HCT116 (cell line): ENCODE results near the gene ZNF789. TPM values are rescaled to one million over a fixed set of nuclear protein-coding genes. Genes with fewer than 3 reads are reported as not detected.

Source experiments
- ATAC-seq: fragments of 200-7000 bp; cut with Tn5 transposase; 2 replicates; pipeline ENCODE4 v1.9.1; 2020; ENCODE audit warnings: mild to moderate bottlenecking, moderate library complexity
- BruUV-seq: library from RNA; stranded (reverse); fragments of 400-500 nt; replicated peaks from 2 replicates; lab custom pipeline; 2021; lab: Mats Ljungman, UMichigan
- CTCF ChIA-PET: fragments of 300-600 bp; sonication (Branson Sonifier 250); formaldehyde crosslinking; loops from one replicate; lab custom pipeline; 2021; ENCODE audit warnings: antibody characterized with exemption; lab: Charles Lee
- POLR2A ChIA-PET: fragments of 300-600, 350-600 bp; sonication (Branson Sonifier 250); formaldehyde crosslinking; loops from one replicate; lab custom pipeline; 2021; ENCODE audit warnings: antibody characterized with exemption; lab: Charles Lee
- RAD21 ChIA-PET, 2 experiments: fragments of 300-600 bp; sonication (Branson Sonifier 250); formaldehyde crosslinking; loops; one replicate each; lab custom pipeline; 2023; ENCODE audit warnings: low total read pairs in 2 of 2; ENCODE audit not compliant: uncharacterized antibody in 2 of 2, unreplicated experiment in 2 of 2, low non-redundant PET in 1 of 2; lab: Charles Lee
- DNase-seq: peaks from one replicate; pipeline ENCODE4 v3.0.0-alpha.2; 2010; ENCODE audit warnings: low read depth, low spot score
- H2AFZ ChIP-seq: fragments of 200-600 bp; shearing (Covaris generic), sonication (generic); 2 replicates; pipeline ENCODE4 v1.6.1; 2017; ENCODE audit warnings: low read depth, mixed run types, mixed read lengths, antibody characterized with exemption, low read length; ENCODE audit not compliant: poor library complexity, severe bottlenecking
- H3K27ac ChIP-seq: 2 replicates; pipeline ENCODE4 v1.5.1; 2012; ENCODE audit warnings: low read depth, low read length
- H3K27me3 ChIP-seq: fragments of 200-600 bp; sonication (generic); 2 replicates; pipeline ENCODE4 v1.6.1; 2016; ENCODE audit warnings: mixed run types, low read length, mixed read lengths; ENCODE audit not compliant: insufficient read depth
- H3K36me3 ChIP-seq, 2 experiments: fragments of 200-500 bp in 1 of 2; fragments of 200-600 bp in 1 of 2; sonication (Bioruptor generic) in 1 of 2; sonication (generic) in 1 of 2; 2 replicates each; pipeline versions ENCODE4 v1.5.1 to v1.6.1; 2014 to 2016; ENCODE audit warnings: low read length in 2 of 2, inconsistent platforms in 1 of 2, mixed read lengths in 1 of 2, mixed run types in 1 of 2; ENCODE audit not compliant: insufficient read depth in 2 of 2, control insufficient read depth in 1 of 2
- H3K4me1 ChIP-seq, 2 experiments: fragments of 200-600 bp in 1 of 2; sonication (generic) in 1 of 2; 2 replicates each; pipeline versions ENCODE4 v1.5.1 to v1.6.1; 2012 to 2017; ENCODE audit warnings: low read length in 2 of 2, inconsistent platforms in 1 of 2, mild to moderate bottlenecking in 1 of 2, mixed read lengths in 1 of 2, mixed run types in 1 of 2, moderate library complexity in 1 of 2; ENCODE audit not compliant: insufficient read depth in 2 of 2, control insufficient read depth in 1 of 2
- H3K4me2 ChIP-seq: fragments of 200-600 bp; sonication (generic); 2 replicates; pipeline ENCODE4 v1.6.1; 2017; ENCODE audit warnings: mixed run types, low read length, mixed read lengths
- H3K4me3 ChIP-seq, 2 experiments: fragments of 200-600 bp in 1 of 2; sonication (generic) in 1 of 2; replicated peaks in 1 of 2; 2 replicates each; pipeline ENCODE4 v1.5.1; 2011 to 2016; ENCODE audit warnings: low read length in 2 of 2, control low read depth in 1 of 2, low read depth in 1 of 2, mild to moderate bottlenecking in 1 of 2, mixed read lengths in 1 of 2, mixed run types in 1 of 2
- H3K79me2 ChIP-seq: fragments of 200-600 bp; sonication (generic); 2 replicates; pipeline ENCODE4 v1.6.1; 2017; ENCODE audit warnings: mild to moderate bottlenecking, mixed run types, low read length, moderate library complexity, mixed read lengths; ENCODE audit not compliant: insufficient read depth
- H3K9ac ChIP-seq: fragments of 200-600 bp; sonication (generic); 2 replicates; pipeline ENCODE4 v1.6.1; 2016; ENCODE audit warnings: low read length, mixed read lengths
- H3K9me2 ChIP-seq: fragments of 200-600 bp; sonication (generic), shearing (Covaris generic); 2 replicates; pipeline ENCODE4 v1.6.1; 2017; ENCODE audit warnings: mixed run types, mild to moderate bottlenecking, moderate library complexity; ENCODE audit not compliant: insufficient read depth
- H3K9me3 ChIP-seq, 2 experiments: fragments of 200-500 bp in 1 of 2; fragments of 200-600 bp in 1 of 2; sonication (Bioruptor generic) in 1 of 2; sonication (generic) in 1 of 2; 2 replicates each; pipeline ENCODE4 v1.6.1; 2014 to 2017; ENCODE audit warnings: low read length in 2 of 2, mixed read lengths in 2 of 2, inconsistent platforms in 1 of 2, low read depth in 1 of 2, mild to moderate bottlenecking in 1 of 2, mixed run types in 1 of 2, moderate library complexity in 1 of 2; ENCODE audit not compliant: control insufficient read depth in 1 of 2, insufficient read depth in 1 of 2
- H4K20me1 ChIP-seq: fragments of 200-600 bp; sonication (generic), shearing (Covaris generic); 2 replicates; pipeline ENCODE4 v1.6.1; 2017; ENCODE audit warnings: mixed run types, mild to moderate bottlenecking, moderate library complexity; ENCODE audit not compliant: insufficient read depth
- CBX3 ChIP-seq: IDR thresholded peaks from 2 replicates; pipeline ENCODE4 v1.6.1; 2012; ENCODE audit warnings: low read depth
- CTCF ChIP-seq, 3 experiments: fragments of 200-600 bp in 1 of 3; sonication (generic) in 1 of 3; IDR thresholded peaks in 2 of 3; conservative IDR thresholded peaks in 1 of 3; 2 replicates each; pipeline ENCODE4 v1.5.1; 2012 to 2017; ENCODE audit warnings: low read depth in 2 of 3, low read length in 2 of 3, antibody characterized with exemption in 1 of 3, borderline replicate concordance in 1 of 3, control low read depth in 1 of 3, mild to moderate bottlenecking in 1 of 3, mixed read lengths in 1 of 3, mixed run types in 1 of 3, moderate library complexity in 1 of 3; ENCODE audit not compliant: insufficient read depth in 1 of 3
- EGR1 ChIP-seq: IDR thresholded peaks from 2 replicates; pipeline ENCODE4 v1.6.1; 2012; ENCODE audit warnings: low read depth
- ELF1 ChIP-seq: IDR thresholded peaks from 2 replicates; pipeline ENCODE4 v1.6.1; 2012; ENCODE audit warnings: low read depth, borderline replicate concordance
- EZH2 ChIP-seq: fragments of 200-600 bp; sonication (generic); IDR thresholded peaks from 2 replicates; pipeline ENCODE4 v1.6.1; 2017; ENCODE audit warnings: antibody characterized with exemption, mixed run types
- EZH2phosphoT487 ChIP-seq: fragments of 200-600 bp; IDR thresholded peaks from 2 replicates; pipeline ENCODE4 v1.6.1; 2018; ENCODE audit warnings: antibody characterized with exemption, borderline replicate concordance
- JUND ChIP-seq: IDR thresholded peaks from 2 replicates; pipeline ENCODE4 v1.6.1; 2012
- MAX ChIP-seq: IDR thresholded peaks from 2 replicates; pipeline ENCODE4 v1.6.1; 2012
- POLR2A ChIP-seq: IDR thresholded peaks from 2 replicates; pipeline ENCODE4 v1.7.0; 2011; ENCODE audit warnings: borderline replicate concordance; ENCODE audit not compliant: insufficient read depth, insufficient read length; ENCODE audit errors: extremely low read depth
- POLR2AphosphoS5 ChIP-seq: IDR thresholded peaks from 2 replicates; pipeline ENCODE4 v1.6.1; 2011; ENCODE audit warnings: mild to moderate bottlenecking, low read depth, low read length, moderate library complexity
- RAD21 ChIP-seq: IDR thresholded peaks from 2 replicates; pipeline ENCODE4 v1.6.1; 2012; ENCODE audit warnings: low read depth, mild to moderate bottlenecking
- SP1 ChIP-seq: IDR thresholded peaks from 2 replicates; pipeline ENCODE4 v1.6.1; 2012; ENCODE audit warnings: low read depth
- TCF7L2 ChIP-seq: IDR thresholded peaks from 2 replicates; pipeline ENCODE4 v1.7.0; 2011; ENCODE audit warnings: borderline replicate concordance, inconsistent platforms; ENCODE audit not compliant: insufficient read depth, insufficient read length; ENCODE audit errors: extremely low read depth
- YY1 ChIP-seq: IDR thresholded peaks from 2 replicates; pipeline ENCODE4 v1.6.1; 2011; ENCODE audit warnings: low read length, low read depth, moderate library complexity, mild to moderate bottlenecking; ENCODE audit not compliant: insufficient replicate concordance; ENCODE audit errors: extremely low read depth
- ZNF274 ChIP-seq: fragments of 200-500 bp; sonication (Bioruptor generic); IDR thresholded peaks from 2 replicates; pipeline ENCODE4 v1.6.1; 2014; ENCODE audit warnings: mild to moderate bottlenecking, low read depth, low read length, inconsistent platforms
- intact Hi-C: fragments of 100-400 bp; cut with micrococcal nuclease; formaldehyde crosslinking; loops from 2 replicates; pipeline ENCODE4 v1.10.0; 2022
- total RNA-seq: library from RNA; stranded (reverse); gene quantifications from one replicate; pipeline ENCODE4 v1.2.1, GENCODE V29; 2021; ENCODE audit not compliant: unreplicated experiment
- TF ChIP-seq, protein P1 (sequence below): IDR thresholded peaks from 2 replicates; pipeline ENCODE4 v1.6.1; 2012

Gene ZNF789
- total RNA-seq, 1 experiment from 2014 or later: 8.2 TPM

DNA sequence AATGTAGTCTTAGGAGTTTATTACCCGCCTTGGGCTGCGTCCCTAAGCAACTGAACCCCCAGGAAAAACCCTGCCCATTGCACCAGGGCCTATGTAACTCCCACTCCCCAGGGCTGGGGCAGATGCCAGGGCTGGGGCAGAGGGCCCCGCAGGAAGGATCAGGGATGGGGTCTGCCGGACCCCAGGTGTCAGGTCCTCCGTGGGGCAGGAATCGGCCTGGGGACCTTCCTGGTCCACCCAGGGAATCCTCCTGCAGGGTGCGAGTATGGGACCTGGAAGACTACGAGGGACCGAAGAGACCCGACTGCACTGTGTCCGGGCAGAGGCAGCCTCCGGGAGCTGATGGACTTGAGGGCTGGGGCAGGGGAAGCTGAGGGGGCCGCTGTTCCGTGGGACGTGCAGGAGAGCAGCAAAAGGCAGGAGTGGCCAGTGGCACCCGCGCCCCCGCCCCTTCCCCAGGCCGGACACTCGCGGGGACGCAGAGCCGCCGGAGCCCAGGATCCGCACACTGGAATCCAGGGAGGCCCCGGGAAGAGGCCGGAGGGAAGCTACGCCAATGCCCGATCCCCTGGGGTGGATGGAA is 4.3 kb upstream of the ZNF789 start:
- H3K36me3 ChIP-seq: peaks cover 4 to 5% of the 10 kb centered on the region in 2 experiments; a peak in 2 of 4 replicates
- H3K9me3 ChIP-seq: no peaks in the 10 kb centered on the region
- no peak overlapping the region for H3K4me3 ChIP-seq
- TF ChIP-seq SP1 (no peak), EGR1 (no peak), ZNF274 (no peak), JUND (no peak), CTCF (IDR thresholded peaks at IDR 0.05 in 2 of 3, conservative IDR thresholded peaks at IDR 0.05 in 1 of 3; ENCODE audit: borderline replicate concordance in 1 of 3, insufficient read depth in 1 of 3, low read depth in 2 of 3, low read length in 2 of 3) (no peak), POLR2AphosphoS5 (no peak), ELF1 (no peak), MAX (no peak), RAD21 (no peak), POLR2A (no peak), YY1 (no peak), CBX3 (no peak), EZH2 (no peak), TCF7L2 (no peak), EZH2phosphoT487 (no peak)
- TF ChIP-seq, protein P1, sequence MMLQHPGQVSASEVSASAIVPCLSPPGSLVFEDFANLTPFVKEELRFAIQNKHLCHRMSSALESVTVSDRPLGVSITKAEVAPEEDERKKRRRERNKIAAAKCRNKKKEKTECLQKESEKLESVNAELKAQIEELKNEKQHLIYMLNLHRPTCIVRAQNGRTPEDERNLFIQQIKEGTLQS: no peak
- TF ChIP-seq, all 23 proteins: peak for 0
- no peak for ATAC-seq
- POLR2A ChIA-PET: no interaction called here
- Histone ChIP-seq H3K9me2 (no peaks in the 10 kb centered on the region), H2AFZ (no peak overlapping the region), H3K27me3 (no peaks in the 10 kb centered on the region), H4K20me1 (no peaks in the 10 kb centered on the region), H3K27ac (no peak overlapping the region), H3K79me2 (peaks cover 38% of the 10 kb centered on the region), H3K4me1 (peaks cover 3 to 22% of the 10 kb centered on the region in 2 experiments; a peak in 3 of 4 replicates), H3K9ac (no peak overlapping the region), H3K4me2 (no peak overlapping the region)
- BruUV-seq: no TSS peak
- intact Hi-C loops: no loop called here
- DNase-seq: no peak
- RAD21 ChIA-PET: no interaction called here
- CTCF ChIA-PET: no interaction called here
